ENCODE results near the gene CERCAM. TPM values are rescaled to one million over a fixed set of nuclear protein-coding genes. Genes with fewer than 3 reads are reported as not detected.

CERCAM gene
- total and polyA plus RNA-seq, 2 donors from 2014 or later = 19.7 to 25.5 TPM

DNA sequence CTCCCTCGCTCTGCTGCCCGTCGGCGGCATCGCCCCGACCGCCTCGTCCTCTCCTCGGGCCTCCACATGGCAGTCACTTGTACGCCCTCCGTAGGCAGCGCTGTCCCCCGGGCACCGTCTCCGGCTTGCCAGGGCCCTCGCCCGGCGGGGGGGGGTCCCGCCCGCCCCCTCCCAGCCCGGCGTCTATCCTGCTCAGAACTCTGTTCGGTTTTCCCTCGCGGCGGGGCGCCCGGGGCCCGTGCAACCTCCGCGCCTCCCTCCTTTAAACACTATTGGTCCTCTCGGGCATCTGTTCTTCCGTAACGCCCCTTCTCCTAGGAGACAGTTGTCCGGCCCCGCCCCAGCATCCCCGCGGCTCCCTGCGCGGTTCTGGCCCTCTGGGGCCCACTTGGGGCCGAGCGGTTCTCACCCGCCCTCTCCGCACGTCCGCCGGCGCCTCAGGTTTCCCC is 36.0 kb downstream of the CERCAM start:
- Histone ChIP-seq H3K36me3 (ENCODE audit: control insufficient read depth in 2 of 3, insufficient read depth in 3 of 3, low read length in 3 of 3) (peaks cover 2 to 12% (median 8%) of the 10 kb centered on the region in 3 donors), H3K4me1 (ENCODE audit: control insufficient read depth in 2 of 3, insufficient read depth in 2 of 3, low read depth in 1 of 3, low read length in 3 of 3) (peaks cover 0 to 6% (median 0%) of the 10 kb centered on the region in 3 donors), H3K4me3 (ENCODE audit: low read length in 3 of 3) (peak overlapping the region; percentile 48 to 85 (median 74)), H3K27ac (ENCODE audit: low read depth in 2 of 2, low read length in 2 of 2) (peak overlapping the region; percentile 53 to 57), H3K9ac (ENCODE audit: low read length in 3 of 3) (peak overlapping the region in 2 of 3 donors; percentile 55 to 67), H3K9me3 (ENCODE audit: control insufficient read depth in 2 of 3, insufficient read depth in 1 of 3, low read length in 3 of 3) (no peaks in the 10 kb centered on the region), H3K27me3 (ENCODE audit: control insufficient read depth, insufficient read depth, low read length) (no peaks in the 10 kb centered on the region)
- TF ChIP-seq CTCF (IDR thresholded peaks at IDR 0.05; ENCODE audit: borderline replicate concordance, extremely low read depth, insufficient read depth) = no peak
- DNase-seq (peak; percentile 48 to 87 (median 78)), FAIRE-seq (no peak)
- intact Hi-C loops (cut with DNase I) = no loop called here

GRCh38 chr9:128457207-128457606 is 36.5 kb downstream of the CERCAM start:
- FAIRE-seq = no peak
- intact Hi-C loops (cut with DNase I) = no loop called here
- Histone ChIP-seq H3K27me3 (ENCODE audit: control insufficient read depth, insufficient read depth, low read length) (no peaks in the 10 kb centered on the region), H3K27ac (ENCODE audit: low read depth in 2 of 2, low read length in 2 of 2) (no peak overlapping the region), H3K9me3 (ENCODE audit: control insufficient read depth in 2 of 3, insufficient read depth in 1 of 3, low read length in 3 of 3) (no peaks in the 10 kb centered on the region), H3K4me1 (ENCODE audit: control insufficient read depth in 2 of 3, insufficient read depth in 2 of 3, low read depth in 1 of 3, low read length in 3 of 3) (peaks cover 0 to 6% (median 0%) of the 10 kb centered on the region in 3 donors), H3K36me3 (ENCODE audit: control insufficient read depth in 2 of 3, insufficient read depth in 3 of 3, low read length in 3 of 3) (peaks cover 2 to 12% (median 8%) of the 10 kb centered on the region in 3 donors), H3K4me3 (ENCODE audit: low read length in 3 of 3) (peak overlapping the region; percentile 7 to 85 (median 20)), H3K9ac (ENCODE audit: low read length in 3 of 3) (peak overlapping the region in 1 of 3 donors; percentile 12)
- no peak for TF ChIP-seq CTCF (IDR thresholded peaks at IDR 0.05; ENCODE audit: borderline replicate concordance, extremely low read depth, insufficient read depth)
- no peak for DNase-seq

- Histone ChIP-seq H3K9ac (ENCODE audit: low read length in 3 of 3) (no peak overlapping the region), H3K36me3 (ENCODE audit: control insufficient read depth in 2 of 3, insufficient read depth in 3 of 3, low read length in 3 of 3) (peaks cover 2 to 15% (median 11%) of the 10 kb centered on the region in 3 donors), H3K4me3 (ENCODE audit: low read length in 3 of 3) (no peak overlapping the region), H3K9me3 (ENCODE audit: control insufficient read depth in 2 of 3, insufficient read depth in 1 of 3, low read length in 3 of 3) (no peaks in the 10 kb centered on the region), H3K27me3 (ENCODE audit: control insufficient read depth, insufficient read depth, low read length) (no peaks in the 10 kb centered on the region), H3K27ac (ENCODE audit: low read depth in 2 of 2, low read length in 2 of 2) (no peak overlapping the region), H3K4me1 (ENCODE audit: control insufficient read depth in 2 of 3, insufficient read depth in 2 of 3, low read depth in 1 of 3, low read length in 3 of 3) (peaks cover 0 to 6% (median 0%) of the 10 kb centered on the region in 3 donors)
- no peak for TF ChIP-seq CTCF (IDR thresholded peaks at IDR 0.05; ENCODE audit: borderline replicate concordance, extremely low read depth, insufficient read depth)
- DNase-seq (no peak), FAIRE-seq (no peak)
- intact Hi-C loops (cut with DNase I) = no loop called here
Observed at GRCh38 chr9:128459011-128459410, 38.4 kb downstream of the CERCAM start.

- no peak for DNase-seq
- no peak for FAIRE-seq
- Histone ChIP-seq H3K36me3 (ENCODE audit: control insufficient read depth in 2 of 3, insufficient read depth in 3 of 3, low read length in 3 of 3) (peaks cover 0 to 17% (median 11%) of the 10 kb centered on the region in 3 donors), H3K9ac (ENCODE audit: low read length in 3 of 3) (no peak overlapping the region), H3K4me1 (ENCODE audit: control insufficient read depth in 2 of 3, insufficient read depth in 2 of 3, low read depth in 1 of 3, low read length in 3 of 3) (no peaks in the 10 kb centered on the region), H3K4me3 (ENCODE audit: low read length in 3 of 3) (no peak overlapping the region), H3K27me3 (ENCODE audit: control insufficient read depth, insufficient read depth, low read length) (no peaks in the 10 kb centered on the region), H3K27ac (ENCODE audit: low read depth in 2 of 2, low read length in 2 of 2) (no peak overlapping the region), H3K9me3 (ENCODE audit: control insufficient read depth in 2 of 3, insufficient read depth in 1 of 3, low read length in 3 of 3) (no peaks in the 10 kb centered on the region)
- TF ChIP-seq CTCF (IDR thresholded peaks at IDR 0.05; ENCODE audit: borderline replicate concordance, extremely low read depth, insufficient read depth) = no peak
- intact Hi-C loops (cut with DNase I) = no loop called here
Observed at GRCh38 chr9:128469070-128469469, 48.4 kb downstream of the CERCAM start.

All from kidney (tissue), 14 donors.